GM12878 (cell line): ENCODE measurements around the gene GPR17.

Experiments used
- BHLHE40 ChIP-seq, 2 experiments: fragments of 450-650 bp in 1 of 2; IDR thresholded peaks; 2 replicates each; pipeline ENCODE4 v1.6.1; 2011 to 2017; ENCODE audit warnings: low read depth in 2 of 2, borderline replicate concordance in 1 of 2, improper control_type of control experiment in 1 of 2, low read length in 1 of 2, mild to moderate bottlenecking in 1 of 2
- CTCF ChIP-seq, 3 experiments: IDR thresholded peaks in 2 of 3; conservative IDR thresholded peaks in 1 of 3; 2 replicates each; pipeline ENCODE4 v1.5.1; 2011; ENCODE audit warnings: low read depth in 3 of 3, low read length in 3 of 3, mild to moderate bottlenecking in 3 of 3, control low read depth in 2 of 3, moderate library complexity in 2 of 3, inconsistent platforms in 1 of 3, mixed read lengths in 1 of 3; ENCODE audit not compliant: control insufficient read depth in 2 of 3, insufficient read depth in 1 of 3; ENCODE audit errors: extremely low read depth in 1 of 3
- EGR1 ChIP-seq, 2 experiments: IDR thresholded peaks; 1 replicate in 1 of 2; 2 replicates in 1 of 2; pipeline ENCODE4 v1.6.1; 2011 to 2012; ENCODE audit warnings: low read depth in 2 of 2, low read length in 2 of 2, borderline replicate concordance in 1 of 2, mild to moderate bottlenecking in 1 of 2, moderate library complexity in 1 of 2
- EP300 ChIP-seq, 2 experiments: fragments of 150-350 bp in 1 of 2; IDR thresholded peaks; 2 replicates each; pipeline ENCODE4 v1.6.1; 2011 to 2012; ENCODE audit warnings: low read depth in 2 of 2, low read length in 2 of 2, borderline replicate concordance in 1 of 2, improper control_type of control experiment in 1 of 2, inconsistent platforms in 1 of 2; ENCODE audit not compliant: control insufficient read depth in 1 of 2
- HCFC1 ChIP-seq: fragments of 150-350 bp; IDR thresholded peaks from 2 replicates; pipeline ENCODE4 v1.6.1; 2014; ENCODE audit warnings: low read length
- REST ChIP-seq: IDR thresholded peaks from 2 replicates; pipeline ENCODE4 v1.6.1; 2012; ENCODE audit warnings: mild to moderate bottlenecking, low read depth, low read length
- SMAD1 ChIP-seq: fragments of 450-650 bp; IDR thresholded peaks from 2 replicates; pipeline ENCODE4 v1.6.1; 2018; ENCODE audit warnings: mild to moderate bottlenecking, low read depth; ENCODE audit not compliant: partially characterized antibody
- ZNF274 ChIP-seq: IDR thresholded peaks from one replicate; pipeline ENCODE4 v1.8.0; 2011; ENCODE audit not compliant: insufficient read length, insufficient read depth
- ZSCAN29 ChIP-seq: fragments of 450-650 bp; IDR thresholded peaks from 2 replicates; pipeline ENCODE4 v1.6.1; 2017; ENCODE audit warnings: mild to moderate bottlenecking, moderate library complexity

GRCh38 chr2:127619877-127620705, 25.9 kb upstream of the GPR17 start:
- TF ChIP-seq HCFC1 (no peak), ZSCAN29 (no peak), BHLHE40 (IDR thresholded peaks at IDR 0.05; ENCODE audit: borderline replicate concordance in 1 of 2, low read depth in 2 of 2, low read length in 1 of 2) (no peak), REST (no peak), CTCF (IDR thresholded peaks at IDR 0.05 in 2 of 3, conservative IDR thresholded peaks at IDR 0.05 in 1 of 3; ENCODE audit: control insufficient read depth in 2 of 3, extremely low read depth in 1 of 3, insufficient read depth in 1 of 3, low read depth in 3 of 3, low read length in 3 of 3) (no peak), ZNF274 (no peak), EGR1 (IDR thresholded peaks at IDR 0.05; ENCODE audit: borderline replicate concordance in 1 of 2, low read depth in 2 of 2, low read length in 2 of 2) (no peak), SMAD1 (no peak), EP300 (IDR thresholded peaks at IDR 0.05; ENCODE audit: borderline replicate concordance in 1 of 2, control insufficient read depth in 1 of 2, low read depth in 2 of 2, low read length in 2 of 2) (no peak)
